RWPE2 (cell line): ENCODE measurements around the gene SLC35D2.

ENCODE experiments used
- ATAC-seq: fragments of 200-7000 bp; cut with Tn5 transposase; 3 replicates; pipeline ENCODE4 v1.9.1; 2021; ENCODE audit warnings: low read depth
- DNase-seq: peaks from one replicate; pipeline ENCODE4 v3.0.0-alpha.2; 2020; ENCODE audit warnings: low spot score
- H3K27ac ChIP-seq: fragments of 450-650 bp; 2 replicates; pipeline ENCODE4 v1.5.1; 2017; ENCODE audit warnings: mild to moderate bottlenecking; ENCODE audit not compliant: poor library complexity, severe bottlenecking
- H3K27me3 ChIP-seq: fragments of 250-450 bp; sonication (Bioruptor Pico); 2 replicates; pipeline ENCODE4 v1.5.1; 2021; ENCODE audit warnings: mild to moderate bottlenecking, moderate library complexity; ENCODE audit not compliant: insufficient read depth, poor library complexity, severe bottlenecking
- H3K36me3 ChIP-seq: fragments of 250-450 bp; sonication (Bioruptor Pico); 2 replicates; pipeline ENCODE4 v1.5.1; 2020; ENCODE audit warnings: low read depth, mild to moderate bottlenecking, moderate library complexity
- H3K4me1 ChIP-seq: fragments of 250-450 bp; sonication (Bioruptor Pico); 2 replicates; pipeline ENCODE4 v1.5.1; 2021; ENCODE audit warnings: mild to moderate bottlenecking, moderate library complexity; ENCODE audit not compliant: insufficient read depth, poor library complexity, severe bottlenecking
- H3K4me3 ChIP-seq: fragments of 250-450 bp; sonication (Bioruptor Pico); 2 replicates; pipeline ENCODE4 v1.5.1; 2021; ENCODE audit warnings: mild to moderate bottlenecking, moderate library complexity; ENCODE audit not compliant: severe bottlenecking
- H3K9me3 ChIP-seq: fragments of 250-450 bp; sonication (Bioruptor Pico); 2 replicates; pipeline ENCODE4 v1.5.1; 2021; ENCODE audit warnings: mild to moderate bottlenecking, moderate library complexity; ENCODE audit not compliant: severe bottlenecking
- CTCF ChIP-seq: fragments of 450-650 bp; IDR thresholded peaks from one replicate; pipeline ENCODE4 v1.5.1; 2017; ENCODE audit warnings: mild to moderate bottlenecking, moderate library complexity; ENCODE audit not compliant: poor library complexity, severe bottlenecking

The SLC35D2 gene

GRCh38 chr9:96293498-96294158 is 89.9 kb downstream of the SLC35D2 start:
- no peak overlapping the region for H3K4me3 ChIP-seq
- H3K27ac ChIP-seq, result no peak overlapping the region
- H3K27me3 ChIP-seq, result no peaks in the 10 kb centered on the region
- ATAC-seq, result no peak
- H3K9me3 ChIP-seq, result no peaks in the 10 kb centered on the region
- TF ChIP-seq CTCF, result no peak
- no peak for DNase-seq
- H3K36me3 ChIP-seq, result no peaks in the 10 kb centered on the region
- no peaks in the 10 kb centered on the region for H3K4me1 ChIP-seq

- ATAC-seq (no peak), DNase-seq (no peak)
- TF ChIP-seq CTCF, result no peak
- H3K9me3 ChIP-seq, result no peaks in the 10 kb centered on the region
- no peaks in the 10 kb centered on the region for H3K36me3 ChIP-seq
- no peaks in the 10 kb centered on the region for H3K27me3 ChIP-seq
- H3K4me1 ChIP-seq, result no peaks in the 10 kb centered on the region
- no peak overlapping the region for H3K4me3 ChIP-seq
- H3K27ac ChIP-seq, result no peak overlapping the region
These were observed 94.1 kb downstream of the SLC35D2 start for GRCh38 chr9:96289392-96289791.

GRCh38 chr9:96281641-96282040 is 101.9 kb downstream of the SLC35D2 start:
- H3K36me3 ChIP-seq, result no peaks in the 10 kb centered on the region
- DNase-seq (no peak), ATAC-seq (no peak)
- H3K4me1 ChIP-seq, result peaks cover 4% of the 10 kb centered on the region
- H3K9me3 ChIP-seq, result no peaks in the 10 kb centered on the region
- no peak for TF ChIP-seq CTCF
- no peak overlapping the region for H3K27ac ChIP-seq
- no peak overlapping the region for H3K4me3 ChIP-seq
- no peaks in the 10 kb centered on the region for H3K27me3 ChIP-seq

GRCh38 chr9:96279932-96280331 is 103.6 kb downstream of the SLC35D2 start:
- H3K9me3 ChIP-seq, result peaks cover 5% of the 10 kb centered on the region
- H3K27ac ChIP-seq, result no peak overlapping the region
- peak; percentile 23; the same call in 1 of the 3 replicates for ATAC-seq
- no peak overlapping the region for H3K4me3 ChIP-seq
- no peaks in the 10 kb centered on the region for H3K36me3 ChIP-seq
- H3K4me1 ChIP-seq, result peaks cover 4% of the 10 kb centered on the region
- no peaks in the 10 kb centered on the region for H3K27me3 ChIP-seq
- TF ChIP-seq CTCF, result no peak
- no peak for DNase-seq

GRCh38 chr9:96274939-96275338 is 108.6 kb downstream of the SLC35D2 start:
- Histone ChIP-seq H3K4me3 (no peak overlapping the region), H3K9me3 (peaks cover 9% of the 10 kb centered on the region), H3K27ac (no peak overlapping the region), H3K4me1 (no peaks in the 10 kb centered on the region), H3K27me3 (no peaks in the 10 kb centered on the region), H3K36me3 (no peaks in the 10 kb centered on the region)
- TF ChIP-seq CTCF, result no peak
- DNase-seq, result no peak
- no peak for ATAC-seq
